IMR-90 (cell line): ENCODE results near the gene LRSAM1.

ENCODE experiments used
- CTCF ChIP-seq: conservative IDR thresholded peaks from 2 replicates; pipeline ENCODE4 v1.5.1; 2012; ENCODE audit warnings: mild to moderate bottlenecking, low read depth, low read length, improper control_type of control experiment
- ELK1 ChIP-seq: fragments of 150-350 bp; IDR thresholded peaks from 2 replicates; pipeline ENCODE4 v1.6.1; 2016; ENCODE audit warnings: low read depth, mild to moderate bottlenecking, low read length, moderate library complexity, borderline replicate concordance
- FOS ChIP-seq: fragments of 150-350 bp; IDR thresholded peaks from 2 replicates; pipeline ENCODE4 v1.6.1; 2016; ENCODE audit warnings: low read depth, low read length
- POLR2A ChIP-seq: IDR thresholded peaks from 2 replicates; pipeline ENCODE4 v1.6.1; 2012; ENCODE audit warnings: mild to moderate bottlenecking, low read depth, low read length
- RAD21 ChIP-seq: IDR thresholded peaks from 2 replicates; pipeline ENCODE4 v1.6.1; 2012; ENCODE audit warnings: low read length, improper control_type of control experiment
- RCOR1 ChIP-seq: IDR thresholded peaks from 2 replicates; pipeline ENCODE4 v1.6.1; 2012; ENCODE audit warnings: mild to moderate bottlenecking, low read length, improper control_type of control experiment; ENCODE audit not compliant: insufficient replicate concordance
- RFX5 ChIP-seq: IDR thresholded peaks from 2 replicates; pipeline ENCODE4 v1.8.0; 2012; ENCODE audit warnings: low read depth, mild to moderate bottlenecking, low read length, moderate library complexity

GRCh38 chr9:127534250-127534906, 83.1 kb downstream of the LRSAM1 start:
- TF ChIP-seq FOS = no peak
- no peak for TF ChIP-seq CTCF
- no peak for TF ChIP-seq RFX5
- TF ChIP-seq RAD21 = no peak
- no peak for TF ChIP-seq ELK1
- TF ChIP-seq POLR2A = no peak
- TF ChIP-seq RCOR1 = no peak
